Measurements from ENCODE around the gene IGSF23. TPM values are rescaled to one million over a fixed set of nuclear protein-coding genes. Genes with fewer than 3 reads are reported as not detected.

The IGSF23 gene
- not detected in 2 replicates for total RNA-seq (2014; rRNA removed; shearing (Covaris generic))

- no peak within 1 kb of the TSS for H3K4me3 ChIP-seq (ENCODE audit: insufficient read depth, low read depth, low read length)
- DNase-seq = no peak
- H3K27me3 ChIP-seq (ENCODE audit: control insufficient read depth, insufficient read depth, low read length) = no peaks in the 10 kb centered on the region
- no peaks in the 10 kb centered on the region for H3K36me3 ChIP-seq (replicated peaks; ENCODE audit: control insufficient read depth, insufficient read depth, low read length)
Observed at GRCh38 chr19:44613295-44614178, at the start of gene IGSF23. Gene IGSF23 (plus strand): TSS chr19:44613563. CDS start chr19:44613646, 83 bp downstream.

- H3K36me3 ChIP-seq (replicated peaks; ENCODE audit: control insufficient read depth, insufficient read depth, low read length) = no peaks in the 10 kb centered on the region
- H3K4me3 ChIP-seq (ENCODE audit: insufficient read depth, low read depth, low read length) = no peak overlapping the region
- DNase-seq = no peak
- no peaks in the 10 kb centered on the region; the same call in 1 of the 2 replicates for H3K27me3 ChIP-seq (ENCODE audit: control insufficient read depth, insufficient read depth, low read length)
Observed at GRCh38 chr19:44566984-44567383, 46.4 kb upstream of the IGSF23 start.

- H3K36me3 ChIP-seq (replicated peaks; ENCODE audit: control insufficient read depth, insufficient read depth, low read length) = no peaks in the 10 kb centered on the region
- H3K27me3 ChIP-seq (ENCODE audit: control insufficient read depth, insufficient read depth, low read length) = no peaks in the 10 kb centered on the region; the same call in 1 of the 2 replicates
- DNase-seq = no peak
- no peak overlapping the region for H3K4me3 ChIP-seq (ENCODE audit: insufficient read depth, low read depth, low read length)
Observed at GRCh38 chr19:44567745-44568144, 45.6 kb upstream of the IGSF23 start.

- H3K4me3 ChIP-seq (ENCODE audit: insufficient read depth, low read depth, low read length) = no peak overlapping the region
- no peaks in the 10 kb centered on the region for H3K36me3 ChIP-seq (replicated peaks; ENCODE audit: control insufficient read depth, insufficient read depth, low read length)
- DNase-seq = no peak
- H3K27me3 ChIP-seq (ENCODE audit: control insufficient read depth, insufficient read depth, low read length) = no peaks in the 10 kb centered on the region; the same call in 1 of the 2 replicates
Observed at GRCh38 chr19:44570603-44570983, 42.8 kb upstream of the IGSF23 start.

- DNase-seq = peak; percentile 67
- H3K4me3 ChIP-seq (ENCODE audit: insufficient read depth, low read depth, low read length) = no peak overlapping the region
- no peaks in the 10 kb centered on the region for H3K36me3 ChIP-seq (replicated peaks; ENCODE audit: control insufficient read depth, insufficient read depth, low read length)
- no peaks in the 10 kb centered on the region; the same call in 1 of the 2 replicates for H3K27me3 ChIP-seq (ENCODE audit: control insufficient read depth, insufficient read depth, low read length)
Observed at GRCh38 chr19:44570984-44571684, 42.2 kb upstream of the IGSF23 start.

- H3K4me3 ChIP-seq (ENCODE audit: insufficient read depth, low read depth, low read length) = no peak overlapping the region
- no peaks in the 10 kb centered on the region for H3K36me3 ChIP-seq (replicated peaks; ENCODE audit: control insufficient read depth, insufficient read depth, low read length)
- DNase-seq = no peak
- H3K27me3 ChIP-seq (ENCODE audit: control insufficient read depth, insufficient read depth, low read length) = no peaks in the 10 kb centered on the region
Observed at GRCh38 chr19:44571830-44572580, 41.4 kb upstream of the IGSF23 start.

GRCh38 chr19:44572581-44572900, 40.8 kb upstream of the IGSF23 start:
- H3K4me3 ChIP-seq (ENCODE audit: insufficient read depth, low read depth, low read length) = no peak overlapping the region
- H3K27me3 ChIP-seq (ENCODE audit: control insufficient read depth, insufficient read depth, low read length) = no peaks in the 10 kb centered on the region
- no peak for DNase-seq
- no peaks in the 10 kb centered on the region for H3K36me3 ChIP-seq (replicated peaks; ENCODE audit: control insufficient read depth, insufficient read depth, low read length)

GRCh38 chr19:44573183-44573582, 40.2 kb upstream of the IGSF23 start:
- no peak for DNase-seq
- no peak overlapping the region for H3K4me3 ChIP-seq (ENCODE audit: insufficient read depth, low read depth, low read length)
- H3K36me3 ChIP-seq (replicated peaks; ENCODE audit: control insufficient read depth, insufficient read depth, low read length) = no peaks in the 10 kb centered on the region
- no peaks in the 10 kb centered on the region for H3K27me3 ChIP-seq (ENCODE audit: control insufficient read depth, insufficient read depth, low read length)

- DNase-seq = no peak
- H3K36me3 ChIP-seq (replicated peaks; ENCODE audit: control insufficient read depth, insufficient read depth, low read length) = no peaks in the 10 kb centered on the region
- H3K27me3 ChIP-seq (ENCODE audit: control insufficient read depth, insufficient read depth, low read length) = no peaks in the 10 kb centered on the region
- no peak overlapping the region for H3K4me3 ChIP-seq (ENCODE audit: insufficient read depth, low read depth, low read length)
Observed at GRCh38 chr19:44573627-44574026, 39.7 kb upstream of the IGSF23 start.

GRCh38 chr19:44574186-44574950, 39.0 kb upstream of the IGSF23 start:
- H3K4me3 ChIP-seq (ENCODE audit: insufficient read depth, low read depth, low read length) = no peak overlapping the region
- DNase-seq = no peak
- no peaks in the 10 kb centered on the region for H3K27me3 ChIP-seq (ENCODE audit: control insufficient read depth, insufficient read depth, low read length)
- H3K36me3 ChIP-seq (replicated peaks; ENCODE audit: control insufficient read depth, insufficient read depth, low read length) = no peaks in the 10 kb centered on the region

- no peaks in the 10 kb centered on the region for H3K36me3 ChIP-seq (replicated peaks; ENCODE audit: control insufficient read depth, insufficient read depth, low read length)
- DNase-seq = no peak
- H3K4me3 ChIP-seq (ENCODE audit: insufficient read depth, low read depth, low read length) = no peak overlapping the region
- no peaks in the 10 kb centered on the region for H3K27me3 ChIP-seq (ENCODE audit: control insufficient read depth, insufficient read depth, low read length)
Observed at GRCh38 chr19:44575116-44575700, 38.2 kb upstream of the IGSF23 start.

GRCh38 chr19:44576843-44577565, 36.4 kb upstream of the IGSF23 start:
- peak; percentile 58 for DNase-seq
- no peak overlapping the region for H3K4me3 ChIP-seq (ENCODE audit: insufficient read depth, low read depth, low read length)
- no peaks in the 10 kb centered on the region for H3K27me3 ChIP-seq (ENCODE audit: control insufficient read depth, insufficient read depth, low read length)
- no peaks in the 10 kb centered on the region for H3K36me3 ChIP-seq (replicated peaks; ENCODE audit: control insufficient read depth, insufficient read depth, low read length)

GRCh38 chr19:44577566-44577874, 35.8 kb upstream of the IGSF23 start:
- DNase-seq = no peak

More at GRCh38 chr19:44577566-44577874, 35.8 kb upstream of the IGSF23 start:
- Histone ChIP-seq H3K27me3 (ENCODE audit: control insufficient read depth, insufficient read depth, low read length) (no peaks in the 10 kb centered on the region), H3K4me3 (ENCODE audit: insufficient read depth, low read depth, low read length) (no peak overlapping the region), H3K36me3 (replicated peaks; ENCODE audit: control insufficient read depth, insufficient read depth, low read length) (no peaks in the 10 kb centered on the region)
